SU-DHL-6 (cell line): ENCODE results near the gene STARD9.

ENCODE experiments used
- H2AFZ ChIP-seq: fragments of 200-600 bp; sonication (generic); 2 replicates; pipeline ENCODE4 v1.6.1; 2014; ENCODE audit warnings: low read depth, mild to moderate bottlenecking, moderate library complexity, mixed read lengths, antibody characterized with exemption, low read length; ENCODE audit not compliant: severe bottlenecking
- H3F3A ChIP-seq: fragments of 200-600 bp; shearing (Covaris generic); 2 replicates; pipeline ENCODE4 v1.6.0; 2016; ENCODE audit warnings: antibody characterized with exemption, mild to moderate bottlenecking; ENCODE audit not compliant: insufficient read depth
- H3K27ac ChIP-seq: fragments of 200-600 bp; sonication (generic); 2 replicates; pipeline ENCODE4 v1.5.1; 2016; ENCODE audit warnings: low read depth, mild to moderate bottlenecking, low read length, moderate library complexity, mixed read lengths
- H3K27me3 ChIP-seq: fragments of 200-600 bp; sonication (generic), shearing (Covaris generic); 2 replicates; pipeline ENCODE4 v1.6.0; 2014; ENCODE audit warnings: mild to moderate bottlenecking, low read length
- H3K36me3 ChIP-seq: fragments of 200-600 bp; sonication (generic); 2 replicates; pipeline ENCODE4 v1.6.1; 2014; ENCODE audit warnings: mild to moderate bottlenecking, low read length, mixed read lengths
- H3K4me2 ChIP-seq: fragments of 300-600, 200-600 bp; shearing (Covaris generic), sonication (generic); 2 replicates; pipeline ENCODE4 v1.6.0; 2014; ENCODE audit warnings: low read length, low read depth, mild to moderate bottlenecking; ENCODE audit not compliant: poor library complexity, severe bottlenecking
- H3K4me3 ChIP-seq: fragments of 200-600 bp; sonication (generic); 2 replicates; pipeline ENCODE4 v1.5.1; 2014; ENCODE audit warnings: antibody characterized with exemption, low read length, mild to moderate bottlenecking, mixed read lengths; ENCODE audit not compliant: insufficient read depth, poor library complexity, severe bottlenecking
- H3K79me2 ChIP-seq: fragments of 200-600 bp; sonication (generic); 2 replicates; pipeline ENCODE4 v1.6.1; 2014; ENCODE audit warnings: mild to moderate bottlenecking, low read length, moderate library complexity; ENCODE audit not compliant: insufficient read depth
- H3K9ac ChIP-seq: fragments of 200-600 bp; sonication (generic); 2 replicates; pipeline ENCODE4 v1.7.0; 2014; ENCODE audit warnings: mild to moderate bottlenecking, low read length
- H3K9me2 ChIP-seq: fragments of 200-600 bp; sonication (generic); replicated peaks from 2 replicates; pipeline ENCODE4 v1.6.1; 2014; ENCODE audit warnings: low read length; ENCODE audit not compliant: insufficient read depth
- H3K9me3 ChIP-seq: fragments of 200-600 bp; sonication (generic); 2 replicates; pipeline ENCODE4 v1.6.1; 2014; ENCODE audit warnings: low read length, mixed read lengths; ENCODE audit not compliant: insufficient read depth
- H4K20me1 ChIP-seq: fragments of 200-600 bp; sonication (generic); 2 replicates; pipeline ENCODE4 v1.6.1; 2014; ENCODE audit warnings: low read depth, mild to moderate bottlenecking, antibody characterized with exemption, low read length, moderate library complexity, mixed read lengths
- CTCF ChIP-seq: fragments of 200-600 bp; sonication (generic); IDR thresholded peaks from one replicate; pipeline ENCODE4 v1.5.1; 2017; ENCODE audit warnings: antibody characterized with exemption, mild to moderate bottlenecking, low read length, moderate library complexity; ENCODE audit not compliant: insufficient read depth, poor library complexity, severe bottlenecking
- EZH2phosphoT487 ChIP-seq: fragments of 200-600 bp; sonication (generic), shearing (Covaris generic); conservative IDR thresholded peaks from 2 replicates; pipeline ENCODE4 v1.6.1; 2018; ENCODE audit warnings: mild to moderate bottlenecking, antibody characterized with exemption, low read length, moderate library complexity, mixed read lengths

Gene STARD9

GRCh38 chr15:42608110-42608531 is 32.7 kb downstream of the STARD9 start:
- Histone ChIP-seq H3K4me3 (no peak overlapping the region), H3K27me3 (no peaks in the 10 kb centered on the region), H3K4me2 (peak overlapping the region; percentile 28), H4K20me1 (no peaks in the 10 kb centered on the region), H3K9me3 (no peaks in the 10 kb centered on the region), H3K36me3 (no peaks in the 10 kb centered on the region), H3F3A (peaks cover 6% of the 10 kb centered on the region; the same call in 1 of the 2 replicates), H3K79me2 (no peaks in the 10 kb centered on the region), H2AFZ (no peak overlapping the region), H3K27ac (peak overlapping the region; percentile 41), H3K9me2 (no peaks in the 10 kb centered on the region), H3K9ac (no peak overlapping the region; the same call in 1 of the 2 replicates)
- TF ChIP-seq EZH2phosphoT487 (no peak), CTCF (no peak)

GRCh38 chr15:42608752-42609488 is 33.5 kb downstream of the STARD9 start:
- H3K27me3 ChIP-seq, result no peaks in the 10 kb centered on the region
- no peaks in the 10 kb centered on the region for H3K36me3 ChIP-seq
- no peaks in the 10 kb centered on the region for H3K79me2 ChIP-seq
- H3K9ac ChIP-seq, result no peak overlapping the region; the same call in 1 of the 2 replicates
- no peak overlapping the region for H3K4me3 ChIP-seq
- peak overlapping the region; percentile 24 for H2AFZ ChIP-seq
- TF ChIP-seq CTCF (no peak), EZH2phosphoT487 (no peak)
- H3K4me2 ChIP-seq, result peak overlapping the region; percentile 28
- H3K9me2 ChIP-seq, result no peaks in the 10 kb centered on the region
- H3K27ac ChIP-seq, result peak overlapping the region; percentile 41
- peaks cover 6% of the 10 kb centered on the region; the same call in 1 of the 2 replicates for H3F3A ChIP-seq
- no peaks in the 10 kb centered on the region for H3K9me3 ChIP-seq
- H4K20me1 ChIP-seq, result no peaks in the 10 kb centered on the region

- no peak overlapping the region for H3K4me2 ChIP-seq
- no peak overlapping the region for H3K27ac ChIP-seq
- H2AFZ ChIP-seq, result no peak overlapping the region
- no peak overlapping the region for H3K4me3 ChIP-seq
- no peaks in the 10 kb centered on the region for H4K20me1 ChIP-seq
- H3K79me2 ChIP-seq, result no peaks in the 10 kb centered on the region
- 0 out of 2 replicates have a peak, but pooled peaks cover 6% of the 10 kb centered on the region for H3F3A ChIP-seq
- H3K9me2 ChIP-seq, result no peaks in the 10 kb centered on the region
- H3K27me3 ChIP-seq, result no peaks in the 10 kb centered on the region
- H3K9ac ChIP-seq, result no peak overlapping the region
- no peak for TF ChIP-seq CTCF
- TF ChIP-seq EZH2phosphoT487, result no peak
- no peaks in the 10 kb centered on the region for H3K36me3 ChIP-seq
- H3K9me3 ChIP-seq, result no peaks in the 10 kb centered on the region
These were observed 36.1 kb downstream of the STARD9 start for GRCh38 chr15:42611532-42611931.
